ENCODE data around the gene RNGTT.

DNA sequence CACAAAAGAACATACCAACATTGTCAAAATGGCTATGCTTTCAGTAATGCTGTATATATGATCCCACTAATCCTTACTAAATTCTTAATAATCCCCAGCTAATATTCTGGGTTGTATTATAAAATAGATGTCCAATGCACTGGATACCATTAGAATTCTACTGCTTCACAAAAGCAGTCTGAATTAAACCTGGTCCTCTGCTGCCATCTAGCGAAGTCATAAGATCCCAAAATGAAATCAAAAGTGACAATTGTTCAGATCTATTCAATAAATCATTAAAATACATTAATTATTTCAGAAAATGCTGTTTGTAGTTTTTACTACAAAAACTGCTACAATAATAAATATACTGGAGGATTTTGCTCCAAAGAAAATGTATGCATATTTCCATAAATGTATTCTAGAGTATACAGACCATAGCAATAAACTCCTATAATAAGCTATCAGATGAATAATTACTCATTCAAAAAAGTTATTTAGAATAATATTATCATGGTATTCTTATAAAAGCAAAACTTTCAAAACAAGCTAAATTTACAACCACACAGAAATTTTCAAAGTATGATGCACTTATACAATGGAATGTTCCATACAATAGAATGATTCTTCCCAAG lies 92.6 kb downstream of the RNGTT start:
- TF ChIP-seq, protein P1, sequence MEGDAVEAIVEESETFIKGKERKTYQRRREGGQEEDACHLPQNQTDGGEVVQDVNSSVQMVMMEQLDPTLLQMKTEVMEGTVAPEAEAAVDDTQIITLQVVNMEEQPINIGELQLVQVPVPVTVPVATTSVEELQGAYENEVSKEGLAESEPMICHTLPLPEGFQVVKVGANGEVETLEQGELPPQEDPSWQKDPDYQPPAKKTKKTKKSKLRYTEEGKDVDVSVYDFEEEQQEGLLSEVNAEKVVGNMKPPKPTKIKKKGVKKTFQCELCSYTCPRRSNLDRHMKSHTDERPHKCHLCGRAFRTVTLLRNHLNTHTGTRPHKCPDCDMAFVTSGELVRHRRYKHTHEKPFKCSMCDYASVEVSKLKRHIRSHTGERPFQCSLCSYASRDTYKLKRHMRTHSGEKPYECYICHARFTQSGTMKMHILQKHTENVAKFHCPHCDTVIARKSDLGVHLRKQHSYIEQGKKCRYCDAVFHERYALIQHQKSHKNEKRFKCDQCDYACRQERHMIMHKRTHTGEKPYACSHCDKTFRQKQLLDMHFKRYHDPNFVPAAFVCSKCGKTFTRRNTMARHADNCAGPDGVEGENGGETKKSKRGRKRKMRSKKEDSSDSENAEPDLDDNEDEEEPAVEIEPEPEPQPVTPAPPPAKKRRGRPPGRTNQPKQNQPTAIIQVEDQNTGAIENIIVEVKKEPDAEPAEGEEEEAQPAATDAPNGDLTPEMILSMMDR (IDR thresholded peaks at IDR 0.05), result peak; percentile 39 to 80 (median 69)
- no peak for TF ChIP-seq POLR2A (IDR thresholded peaks at IDR 0.05)
